Measurements from ENCODE around the gene BICD1. TPM values are rescaled to one million over a fixed set of nuclear protein-coding genes. Genes with fewer than 3 reads are reported as not detected.

The BICD1 gene
- total RNA-seq, 1 experiment from 2014 or later, result 9.2 TPM

- peaks cover 8% of the 10 kb centered on the region; the same call in 1 of the 2 replicates for H3K4me1 ChIP-seq (ENCODE audit: insufficient read depth, low read length)
- ATAC-seq, result no peak
- DNase-seq, result no peak
These were observed 311.6 kb downstream of the BICD1 start for GRCh38 chr12:32418221-32418620.

DNA sequence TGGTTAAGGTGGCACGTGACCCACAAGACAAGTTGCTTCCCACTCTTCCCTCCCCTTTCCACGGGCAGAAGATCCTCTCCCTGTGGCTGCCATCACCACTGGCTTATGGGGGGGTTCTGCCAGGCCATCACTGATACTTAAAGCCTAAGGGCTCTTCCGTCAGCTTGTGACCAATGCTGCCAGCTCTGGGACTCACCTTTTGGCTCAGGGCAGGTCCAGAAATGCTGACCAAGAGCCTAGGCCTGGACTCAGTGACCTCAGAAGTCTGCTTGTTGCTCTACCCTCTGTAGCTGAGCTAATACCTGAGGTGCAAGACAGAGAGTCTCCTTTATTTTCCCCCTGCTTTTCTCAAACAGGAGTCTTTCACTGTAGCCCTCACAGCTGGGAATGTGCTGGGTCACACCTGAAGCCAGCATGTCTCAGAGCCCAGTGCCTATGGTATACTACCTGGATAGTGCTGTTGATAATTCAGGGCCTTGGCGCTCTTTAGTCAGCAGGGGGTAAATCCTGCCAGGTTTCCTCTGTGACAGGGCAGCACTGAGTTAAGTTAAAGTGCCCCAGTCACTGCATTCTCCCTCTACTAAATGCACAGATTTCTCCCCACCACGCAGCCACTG lies 312.4 kb downstream of the BICD1 start:
- no peaks in the 10 kb centered on the region for H3K79me2 ChIP-seq (ENCODE audit: low read length)
- no TSS peak for BruUV-seq (replicated peaks)
- POLR2A ChIA-PET (ENCODE audit: unreplicated experiment), result no interaction called here

More at GRCh38 chr12:32418221-32418620, 311.6 kb downstream of the BICD1 start:
- ChIA-PET POLR2A (ENCODE audit: unreplicated experiment) (no interaction called here), CTCF (no interaction called here)
- H3K27ac ChIP-seq (ENCODE audit: low read length), result no peak overlapping the region
- H3K9ac ChIP-seq (ENCODE audit: low read length), result no peak overlapping the region
- no peaks in the 10 kb centered on the region for H3K79me2 ChIP-seq (ENCODE audit: low read length)
- H2AFZ ChIP-seq (ENCODE audit: low read length), result no peak overlapping the region
- H3K9me3 ChIP-seq (ENCODE audit: low read length), result no peaks in the 10 kb centered on the region
- H3K4me3 ChIP-seq (ENCODE audit: low read length), result no peak overlapping the region
- no peak overlapping the region for H3K4me2 ChIP-seq (ENCODE audit: low read length)
- H3K27me3 ChIP-seq (ENCODE audit: low read length), result no peaks in the 10 kb centered on the region
- no peaks in the 10 kb centered on the region for H3K9me2 ChIP-seq (replicated peaks; ENCODE audit: low read length)
- no peaks in the 10 kb centered on the region for H3F3A ChIP-seq (ENCODE audit: low read length, unreplicated experiment)
- no TSS peak for BruUV-seq (replicated peaks)
- intact Hi-C loops (cut with micrococcal nuclease), result no loop called here
- TF ChIP-seq EZH2 (IDR thresholded peaks at IDR 0.05; ENCODE audit: low read length, unreplicated experiment) (no peak), EZH2phosphoT487 (IDR thresholded peaks at IDR 0.05; ENCODE audit: borderline replicate concordance, low read length) (no peak)
- TF ChIP-seq, protein P1, sequence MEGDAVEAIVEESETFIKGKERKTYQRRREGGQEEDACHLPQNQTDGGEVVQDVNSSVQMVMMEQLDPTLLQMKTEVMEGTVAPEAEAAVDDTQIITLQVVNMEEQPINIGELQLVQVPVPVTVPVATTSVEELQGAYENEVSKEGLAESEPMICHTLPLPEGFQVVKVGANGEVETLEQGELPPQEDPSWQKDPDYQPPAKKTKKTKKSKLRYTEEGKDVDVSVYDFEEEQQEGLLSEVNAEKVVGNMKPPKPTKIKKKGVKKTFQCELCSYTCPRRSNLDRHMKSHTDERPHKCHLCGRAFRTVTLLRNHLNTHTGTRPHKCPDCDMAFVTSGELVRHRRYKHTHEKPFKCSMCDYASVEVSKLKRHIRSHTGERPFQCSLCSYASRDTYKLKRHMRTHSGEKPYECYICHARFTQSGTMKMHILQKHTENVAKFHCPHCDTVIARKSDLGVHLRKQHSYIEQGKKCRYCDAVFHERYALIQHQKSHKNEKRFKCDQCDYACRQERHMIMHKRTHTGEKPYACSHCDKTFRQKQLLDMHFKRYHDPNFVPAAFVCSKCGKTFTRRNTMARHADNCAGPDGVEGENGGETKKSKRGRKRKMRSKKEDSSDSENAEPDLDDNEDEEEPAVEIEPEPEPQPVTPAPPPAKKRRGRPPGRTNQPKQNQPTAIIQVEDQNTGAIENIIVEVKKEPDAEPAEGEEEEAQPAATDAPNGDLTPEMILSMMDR (conservative IDR thresholded peaks at IDR 0.05; ENCODE audit: low read depth, low read length), result no peak
- no peaks in the 10 kb centered on the region for H4K20me1 ChIP-seq (ENCODE audit: low read length)
- no peaks in the 10 kb centered on the region for H3K36me3 ChIP-seq (ENCODE audit: low read depth, low read length)

GRCh38 chr12:32419520-32419960 lies 312.9 kb downstream of the BICD1 start:
- no peaks in the 10 kb centered on the region for H4K20me1 ChIP-seq (ENCODE audit: low read length)
- DNase-seq (no peak), ATAC-seq (no peak)
- ChIA-PET CTCF (no interaction called here), POLR2A (ENCODE audit: unreplicated experiment) (no interaction called here)
- no peak overlapping the region for H3K27ac ChIP-seq (ENCODE audit: low read length)
- peaks cover 8% of the 10 kb centered on the region; the same call in 1 of the 2 replicates for H3K4me1 ChIP-seq (ENCODE audit: insufficient read depth, low read length)
- no peak overlapping the region for H3K9ac ChIP-seq (ENCODE audit: low read length)
- TF ChIP-seq EZH2phosphoT487 (IDR thresholded peaks at IDR 0.05; ENCODE audit: borderline replicate concordance, low read length) (no peak), EZH2 (IDR thresholded peaks at IDR 0.05; ENCODE audit: low read length, unreplicated experiment) (no peak)
- TF ChIP-seq, protein P1 (conservative IDR thresholded peaks at IDR 0.05; ENCODE audit: low read depth, low read length), result no peak
- intact Hi-C loops (cut with micrococcal nuclease), result no loop called here
- no peaks in the 10 kb centered on the region for H3K9me2 ChIP-seq (replicated peaks; ENCODE audit: low read length)
- no peaks in the 10 kb centered on the region for H3K36me3 ChIP-seq (ENCODE audit: low read depth, low read length)
- H3K4me2 ChIP-seq (ENCODE audit: low read length), result no peak overlapping the region
- H3K9me3 ChIP-seq (ENCODE audit: low read length), result no peaks in the 10 kb centered on the region
- no peak overlapping the region for H2AFZ ChIP-seq (ENCODE audit: low read length)
- no peaks in the 10 kb centered on the region for H3K79me2 ChIP-seq (ENCODE audit: low read length)
- H3K27me3 ChIP-seq (ENCODE audit: low read length), result no peaks in the 10 kb centered on the region
- no TSS peak for BruUV-seq (replicated peaks)
- no peaks in the 10 kb centered on the region for H3F3A ChIP-seq (ENCODE audit: low read length, unreplicated experiment)
- H3K4me3 ChIP-seq (ENCODE audit: low read length), result no peak overlapping the region

More for the DNA sequence above, 312.4 kb downstream of the BICD1 start:
- no peaks in the 10 kb centered on the region for H3K36me3 ChIP-seq (ENCODE audit: low read depth, low read length)
- no peak for ATAC-seq
- H3K27ac ChIP-seq (ENCODE audit: low read length), result no peak overlapping the region
- H3K27me3 ChIP-seq (ENCODE audit: low read length), result no peaks in the 10 kb centered on the region
- intact Hi-C loops (cut with micrococcal nuclease), result no loop called here
- no peaks in the 10 kb centered on the region for H3K9me3 ChIP-seq (ENCODE audit: low read length)
- H3F3A ChIP-seq (ENCODE audit: low read length, unreplicated experiment), result no peaks in the 10 kb centered on the region
- CTCF ChIA-PET, result no interaction called here
- H3K9ac ChIP-seq (ENCODE audit: low read length), result no peak overlapping the region
- no peaks in the 10 kb centered on the region for H4K20me1 ChIP-seq (ENCODE audit: low read length)
- H3K4me2 ChIP-seq (ENCODE audit: low read length), result no peak overlapping the region
- H2AFZ ChIP-seq (ENCODE audit: low read length), result no peak overlapping the region
- no peaks in the 10 kb centered on the region for H3K9me2 ChIP-seq (replicated peaks; ENCODE audit: low read length)
- DNase-seq, result peak; percentile 18
- peaks cover 8% of the 10 kb centered on the region; the same call in 1 of the 2 replicates for H3K4me1 ChIP-seq (ENCODE audit: insufficient read depth, low read length)
- TF ChIP-seq, protein P1 (conservative IDR thresholded peaks at IDR 0.05; ENCODE audit: low read depth, low read length), result no peak
- TF ChIP-seq EZH2 (IDR thresholded peaks at IDR 0.05; ENCODE audit: low read length, unreplicated experiment) (no peak), EZH2phosphoT487 (IDR thresholded peaks at IDR 0.05; ENCODE audit: borderline replicate concordance, low read length) (no peak)
- H3K4me3 ChIP-seq (ENCODE audit: low read length), result no peak overlapping the region
